Ecto neural progenitor cell (in vitro differentiated cells): ENCODE results near the gene KRTAP10-9.
"Not testable (repeated sequence)": the region's sequence is repeated elsewhere in the genome, so short reads cannot be mapped to it uniquely, and the experiment has no call there.

Source experiments
- DNase-seq: peaks from one replicate; pipeline ENCODE4 v3.0.0-alpha.2; 2018; ENCODE audit warnings: low spot score

Gene KRTAP10-9

GRCh38 chr21:44615466-44615865, 11.4 kb upstream of the KRTAP10-9 start:
- DNase-seq: no peak

- no peak for DNase-seq
Observed at GRCh38 chr21:44615911-44616590, 10.8 kb upstream of the KRTAP10-9 start.

- no peak for DNase-seq
Observed at GRCh38 chr21:44616591-44616926, 10.3 kb upstream of the KRTAP10-9 start.

- DNase-seq: peak; percentile 50
Observed at GRCh38 chr21:44617071-44617501, 9.8 kb upstream of the KRTAP10-9 start.

- DNase-seq: no peak
Observed at GRCh38 chr21:44618504-44618903, 8.4 kb upstream of the KRTAP10-9 start.

- DNase-seq: no peak
Observed at GRCh38 chr21:44618909-44619308, 8.0 kb upstream of the KRTAP10-9 start.

GRCh38 chr21:44619886-44620285, 7.0 kb upstream of the KRTAP10-9 start:
- DNase-seq: no peak

GRCh38 chr21:44623575-44623974, 3.3 kb upstream of the KRTAP10-9 start:
- DNase-seq: no peak

GRCh38 chr21:44625756-44626155, 1.1 kb upstream of the KRTAP10-9 start:
- DNase-seq: no peak

GRCh38 chr21:44626262-44626661, 631 bp upstream of the KRTAP10-9 start:
- DNase-seq: no peak

- DNase-seq: not testable (repeated sequence)
Observed at GRCh38 chr21:44627181-44627822, 409 bp downstream of the KRTAP10-9 start.

GRCh38 chr21:44627831-44628233, 939 bp downstream of the KRTAP10-9 start:
- peak; percentile 48 for DNase-seq

GRCh38 chr21:44628707-44629391, 2.0 kb downstream of the KRTAP10-9 start:
- DNase-seq: peak; percentile 36

GRCh38 chr21:44630440-44630839, 3.5 kb downstream of the KRTAP10-9 start:
- peak; percentile 7 for DNase-seq

- no peak for DNase-seq
Observed at GRCh38 chr21:44632067-44632466, 5.2 kb downstream of the KRTAP10-9 start.

GRCh38 chr21:44636209-44637017, 9.5 kb downstream of the KRTAP10-9 start:
- DNase-seq: peak; percentile 36

GRCh38 chr21:44637018-44637850, 10.3 kb downstream of the KRTAP10-9 start, which contains the start of gene KRTAP10-10:
Gene KRTAP10-10, plus strand, starts transcription at chr21:44637356. Its CDS starts 62 bp downstream, at chr21:44637418.
- DNase-seq: peak; percentile 54

- DNase-seq: not testable (repeated sequence)
Observed at GRCh38 chr21:44637851-44638348, 11.0 kb downstream of the KRTAP10-9 start.

GRCh38 chr21:44638506-44639330, 11.8 kb downstream of the KRTAP10-9 start:
- DNase-seq: peak; percentile 35

GRCh38 chr21:44639331-44639655, 12.4 kb downstream of the KRTAP10-9 start:
- DNase-seq: no peak
